HK-2 (cell line): ENCODE results near the gene OSBPL2.
A peak's percentile ranks its signal among the peaks of the same experiment; 100 is the strongest.

Source experiments
- DNase-seq: peaks from one replicate; pipeline ENCODE4 v3.0.0-alpha.2; 2018; ENCODE audit not compliant: unreplicated experiment

The OSBPL2 gene

DNA sequence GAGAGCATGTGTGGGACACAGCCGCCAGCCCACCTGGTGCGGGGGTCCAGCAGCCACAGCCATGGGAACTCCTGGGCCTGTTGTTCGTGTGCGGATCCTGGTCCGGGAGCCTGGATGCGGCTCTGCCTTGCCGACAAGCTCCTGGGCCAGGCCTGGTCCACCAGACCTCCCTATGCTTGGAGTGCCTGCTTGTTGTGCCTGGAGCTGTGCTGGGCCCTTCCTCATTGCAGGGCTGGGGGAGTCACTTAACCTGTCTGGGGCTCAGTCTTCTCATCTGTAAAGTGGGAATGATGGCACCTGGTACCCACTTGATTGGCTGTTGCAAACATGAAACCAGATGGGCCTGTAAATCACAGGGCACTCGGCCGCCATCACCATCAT lies 2.6 kb upstream of the OSBPL2 start:
- no peak for DNase-seq

DNA sequence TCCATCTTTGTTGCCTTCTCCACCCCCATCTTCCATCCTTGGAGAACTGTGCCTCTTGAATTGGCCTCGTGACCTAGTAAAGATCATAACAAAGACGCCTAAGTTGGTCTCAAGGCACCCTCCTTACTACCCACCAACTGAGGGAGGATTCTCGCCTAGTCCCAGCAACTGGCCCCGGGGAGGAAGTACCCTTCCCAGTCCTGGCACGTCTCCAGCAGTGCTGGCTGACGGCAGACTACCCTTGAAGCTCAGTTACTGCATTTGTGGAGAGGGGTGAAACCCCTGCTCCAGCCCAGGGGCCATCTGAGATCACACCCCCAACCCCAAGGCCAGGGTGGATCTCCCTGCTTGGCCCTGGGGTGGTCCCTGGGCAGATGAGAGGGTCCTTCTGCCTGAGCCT lies 2.1 kb upstream of the OSBPL2 start:
- DNase-seq, result no peak

GRCh38 chr20:62236766-62237513 lies 1.4 kb upstream of the OSBPL2 start:
- DNase-seq, result no peak

DNA sequence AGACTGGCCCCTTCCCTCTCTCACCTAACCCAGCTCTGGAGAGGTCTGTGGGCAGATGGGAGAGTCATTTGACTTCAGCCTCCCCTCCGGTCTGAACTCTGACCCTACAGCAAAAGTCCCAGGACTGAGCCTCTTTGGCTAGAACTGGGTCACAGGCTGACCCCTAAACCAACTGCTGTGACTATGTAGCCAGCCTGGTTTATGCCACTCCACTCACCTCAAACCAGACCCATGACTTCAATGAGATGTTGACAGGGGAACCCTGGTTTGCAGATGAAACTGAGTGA lies 864 bp upstream of the OSBPL2 start:
- no peak for DNase-seq

DNA sequence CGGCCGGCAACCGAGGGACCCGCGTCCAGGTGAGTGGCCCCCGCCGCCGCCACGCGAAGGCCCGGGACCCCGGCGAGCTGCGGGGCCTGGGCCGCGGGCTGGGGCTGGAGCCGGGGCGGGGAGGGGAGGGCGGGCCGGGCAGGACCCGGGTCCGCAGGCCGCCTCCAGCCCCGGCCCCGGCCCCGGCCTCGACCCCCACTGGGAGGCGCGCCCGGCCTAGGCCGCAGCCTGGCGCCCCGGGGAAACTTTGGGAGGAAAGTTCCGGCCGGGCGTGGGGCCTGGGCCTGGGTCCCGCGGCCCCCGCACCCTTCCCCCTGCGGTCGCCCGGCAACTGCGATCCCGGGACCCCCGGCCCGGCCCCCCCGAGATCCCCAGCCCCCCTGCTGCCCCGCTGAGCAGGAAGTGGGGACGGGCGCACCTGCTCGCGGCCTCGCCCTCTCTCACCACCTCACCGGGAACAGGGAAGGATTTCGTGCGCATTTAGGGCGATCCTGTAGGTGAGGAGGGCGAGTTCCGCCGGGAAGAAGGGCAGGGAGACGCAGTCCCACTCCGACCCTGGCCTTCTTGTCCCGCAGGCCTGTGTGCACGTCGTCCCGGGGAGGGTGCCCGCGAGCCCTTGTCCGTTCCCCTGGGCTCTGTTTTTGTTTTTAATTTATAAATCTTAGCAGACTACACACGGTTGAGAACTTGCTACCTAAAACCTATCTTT lies 402 bp downstream of the OSBPL2 start:
- DNase-seq, result peak; percentile 43

GRCh38 chr20:62239278-62239879 lies 1.1 kb downstream of the OSBPL2 start:
- DNase-seq, result no peak

- no peak for DNase-seq
Measured at GRCh38 chr20:62240020-62240685, 1.8 kb downstream of the OSBPL2 start.

GRCh38 chr20:62241506-62241905 lies 3.2 kb downstream of the OSBPL2 start:
- DNase-seq, result no peak

DNA sequence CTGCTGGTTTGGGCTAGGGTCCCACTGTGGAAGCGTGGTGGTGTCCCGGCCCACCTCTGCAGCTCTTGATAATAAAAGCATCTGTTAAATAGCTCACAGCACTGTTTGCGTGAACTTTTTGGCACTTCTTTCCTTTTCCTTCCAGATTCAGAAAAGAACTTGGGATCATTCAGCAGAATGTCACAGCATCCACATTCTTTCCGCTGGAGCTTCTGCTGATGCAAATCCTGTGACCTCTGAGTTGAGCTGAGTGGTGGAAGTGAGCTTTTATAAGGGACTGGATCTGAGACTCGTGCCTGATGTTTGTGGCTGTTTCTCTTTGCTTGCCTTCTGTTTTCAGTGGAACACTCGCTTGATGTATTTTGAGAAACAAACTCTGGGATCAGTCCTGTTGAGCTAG lies 3.9 kb downstream of the OSBPL2 start:
- no peak for DNase-seq

GRCh38 chr20:62243106-62243505 lies 4.8 kb downstream of the OSBPL2 start:
- DNase-seq, result no peak

- DNase-seq, result no peak
Measured at GRCh38 chr20:62243906-62244515, 5.7 kb downstream of the OSBPL2 start.

DNA sequence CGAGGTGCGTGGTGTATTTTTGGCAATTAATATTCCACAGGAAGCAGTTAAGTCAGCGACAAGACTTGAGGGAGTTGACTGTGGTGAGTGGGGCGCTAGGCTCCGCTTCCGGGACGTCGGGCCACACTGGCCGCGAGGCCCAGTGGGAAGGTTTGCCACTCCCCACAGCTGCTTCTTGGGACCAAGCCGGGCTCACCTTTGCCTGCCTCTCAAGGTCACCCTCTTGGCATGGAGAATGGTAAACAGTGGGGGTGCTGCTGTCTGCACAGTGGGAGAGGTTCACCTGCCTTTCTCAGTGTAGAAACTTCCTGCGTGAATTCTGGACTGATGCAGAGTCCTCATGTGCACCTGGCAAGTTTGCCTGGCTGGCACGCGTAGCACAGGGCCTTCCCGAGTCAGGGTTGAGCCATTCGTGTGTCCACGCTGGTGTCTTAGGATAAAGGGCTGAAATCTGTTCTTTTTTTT lies 6.4 kb downstream of the OSBPL2 start:
- no peak for DNase-seq

- no peak for DNase-seq
Measured at GRCh38 chr20:62245911-62246280, 7.6 kb downstream of the OSBPL2 start.

DNA sequence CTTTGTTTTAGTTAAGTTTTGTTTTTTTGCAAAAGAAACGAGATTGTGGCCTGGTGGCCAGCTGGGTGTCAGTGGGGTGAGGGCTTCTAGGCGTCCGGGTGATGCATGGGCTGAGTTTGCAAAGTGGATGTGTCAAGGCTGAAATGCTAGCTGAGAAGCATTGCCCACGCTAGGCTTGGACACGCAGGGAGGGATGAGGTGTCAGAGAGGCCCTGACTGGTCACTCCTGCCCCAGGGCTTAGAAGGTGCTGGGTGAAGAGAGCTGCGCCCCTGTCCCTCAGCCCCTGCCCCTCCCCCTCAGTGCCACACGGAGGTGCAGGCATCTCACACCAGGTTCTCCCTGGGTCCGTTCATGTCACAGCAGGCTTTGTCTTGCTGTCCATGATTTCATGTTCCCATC lies 8.1 kb downstream of the OSBPL2 start:
- DNase-seq, result no peak

DNA sequence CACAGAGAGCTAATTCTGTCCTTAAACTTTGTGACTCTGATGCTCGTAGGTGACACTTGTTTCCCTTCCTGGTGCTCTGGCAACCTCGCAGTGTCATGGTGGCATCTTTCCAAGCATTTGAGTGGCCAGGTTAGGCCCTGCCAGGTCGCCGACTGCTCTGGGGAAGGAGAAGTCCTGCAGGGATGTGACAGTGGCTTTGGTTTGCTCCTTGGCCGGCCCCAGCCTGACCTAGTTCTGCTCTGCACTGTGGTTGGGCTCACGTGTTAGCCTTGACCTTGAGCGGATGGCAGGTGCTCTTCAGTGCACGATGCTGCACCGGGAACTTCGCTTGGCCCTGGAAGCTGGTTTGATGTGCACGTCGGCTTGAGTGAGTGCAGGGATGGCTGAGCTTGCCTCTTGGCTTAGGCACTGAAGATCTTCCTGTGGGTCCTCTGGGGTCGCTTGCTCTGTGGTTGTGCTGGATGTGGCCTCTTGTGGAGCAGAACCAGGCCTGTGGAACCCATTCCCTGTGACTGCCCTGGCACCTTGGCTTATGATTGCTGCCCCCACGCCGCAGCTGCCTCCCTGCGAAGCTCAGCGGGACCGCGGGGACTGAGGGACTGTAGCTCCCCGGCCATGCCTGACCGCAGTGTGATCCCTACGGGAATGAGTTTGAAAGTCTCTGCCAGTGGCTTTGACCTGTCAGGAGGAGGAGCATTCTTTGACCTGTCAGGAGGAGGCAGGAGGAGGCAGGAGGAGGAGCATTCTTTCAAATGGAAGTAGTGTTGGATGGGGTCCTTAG lies 8.7 kb downstream of the OSBPL2 start:
- DNase-seq, result no peak

- no peak for DNase-seq
Measured at GRCh38 chr20:62248890-62249560, 10.7 kb downstream of the OSBPL2 start.

GRCh38 chr20:62252342-62252966 lies 14.1 kb downstream of the OSBPL2 start:
- DNase-seq, result peak; percentile 78

- no peak for DNase-seq
Measured at GRCh38 chr20:62253398-62253797, 15.1 kb downstream of the OSBPL2 start.

- no peak for DNase-seq
Measured at GRCh38 chr20:62254021-62254724, 15.9 kb downstream of the OSBPL2 start.

DNA sequence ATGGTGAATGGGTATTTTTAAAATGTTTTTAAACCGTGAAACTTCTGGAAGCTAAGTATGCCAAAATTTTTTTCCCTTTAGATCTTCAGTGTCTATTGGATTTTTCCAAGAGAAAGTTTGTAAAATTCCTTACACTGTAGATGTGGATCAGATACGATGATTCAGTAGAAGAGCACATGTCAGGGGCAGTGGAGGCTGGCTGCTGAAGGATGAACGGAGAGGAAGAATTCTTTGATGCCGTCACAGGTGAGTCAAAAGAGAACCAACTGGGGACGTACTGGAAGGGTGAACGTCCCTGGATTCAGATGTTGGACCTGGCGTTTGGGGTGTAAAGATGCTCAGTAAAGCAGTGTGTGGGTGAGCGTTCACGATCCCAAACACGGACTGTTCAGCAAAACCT lies 17.7 kb downstream of the OSBPL2 start:
- DNase-seq, result no peak
